A673 (cell line): ENCODE results near the gene BAIAP2.

ENCODE experiments used
- CTCF ChIP-seq: fragments of 300-800, 200-600 bp; sonication (generic); conservative IDR thresholded peaks from 2 replicates; pipeline ENCODE4 v1.5.1; 2017; ENCODE audit warnings: low read depth, mild to moderate bottlenecking, antibody characterized with exemption, low read length, moderate library complexity, mixed read lengths
- EZH2 ChIP-seq: fragments of 200-600 bp; sonication (generic); IDR thresholded peaks from 2 replicates; pipeline ENCODE4 v1.6.1; 2017; ENCODE audit warnings: borderline replicate concordance, low read depth, mild to moderate bottlenecking, mixed read lengths, antibody characterized with exemption, low read length; ENCODE audit not compliant: poor library complexity, severe bottlenecking

GRCh38 chr17:80991645-80992076 is 43.3 kb upstream of the BAIAP2 start, which contains the start of gene CHMP6:
- no peak for TF ChIP-seq CTCF
- no peak for TF ChIP-seq EZH2
